ENCODE results near the gene FGD6.

The FGD6 gene

GRCh38 chr12:95083938-95084337 is 133.3 kb downstream of the FGD6 start:
- peak; percentile 37 for DNase-seq (ENCODE audit: low spot score)

- DNase-seq (ENCODE audit: low spot score), result no peak
These were observed 133.8 kb downstream of the FGD6 start for GRCh38 chr12:95083471-95083870.

- no peak for DNase-seq (ENCODE audit: low spot score)
These were observed 139.9 kb downstream of the FGD6 start for GRCh38 chr12:95077341-95077740.

GRCh38 chr12:95074766-95075165 is 142.5 kb downstream of the FGD6 start:
- no peak for DNase-seq (ENCODE audit: low spot score)

- no peak for DNase-seq (ENCODE audit: low spot score)
These were observed 143.4 kb downstream of the FGD6 start for GRCh38 chr12:95073698-95074520.

GRCh38 chr12:95072900-95073697 is 144.2 kb downstream of the FGD6 start, which contains the start of gene NR2C1:
NR2C1 (minus strand) TSS chr12:95073618; CDS start chr12:95067384, 6,234 bp downstream.
- peak; percentile 99 for DNase-seq (ENCODE audit: low spot score)

GRCh38 chr12:95070378-95070777 is 146.9 kb downstream of the FGD6 start:
- no peak for DNase-seq (ENCODE audit: low spot score)

- no peak for DNase-seq (ENCODE audit: low spot score)
These were observed 151.0 kb downstream of the FGD6 start for GRCh38 chr12:95066091-95066855.

- no peak for DNase-seq (ENCODE audit: low spot score)
These were observed 156.3 kb downstream of the FGD6 start for GRCh38 chr12:95060951-95061350.

GRCh38 chr12:95059984-95060383 is 157.3 kb downstream of the FGD6 start:
- DNase-seq (ENCODE audit: low spot score), result no peak

- no peak for DNase-seq (ENCODE audit: low spot score)
These were observed 159.8 kb downstream of the FGD6 start for GRCh38 chr12:95057424-95057823.

GRCh38 chr12:95055057-95055456 is 162.2 kb downstream of the FGD6 start:
- DNase-seq (ENCODE audit: low spot score), result no peak

- DNase-seq (ENCODE audit: low spot score), result no peak
These were observed 163.1 kb downstream of the FGD6 start for GRCh38 chr12:95054206-95054605.

GRCh38 chr12:95051241-95051640 is 166.0 kb downstream of the FGD6 start:
- no peak for DNase-seq (ENCODE audit: low spot score)

GRCh38 chr12:95037906-95038305 is 179.4 kb downstream of the FGD6 start:
- DNase-seq (ENCODE audit: low spot score), result no peak

- DNase-seq (ENCODE audit: low spot score), result no peak
These were observed 182.5 kb downstream of the FGD6 start for GRCh38 chr12:95034750-95035149.
